GM19035 (cell line): ENCODE measurements around the gene TSPAN15.
"Not testable (repeated sequence)": the region's sequence is repeated elsewhere in the genome, so short reads cannot be mapped to it uniquely, and the experiment has no call there.

Experiments used
- ATAC-seq: cut with Tn5 transposase; IDR thresholded peaks from one replicate; pipeline ENCODE4 v1.9.1; 2021; ENCODE audit not compliant: unreplicated experiment

TSPAN15 gene

GRCh38 chr10:69483963-69484362 is 32.7 kb downstream of the TSPAN15 start:
- no peak for ATAC-seq

GRCh38 chr10:69484736-69485135 is 33.5 kb downstream of the TSPAN15 start:
- ATAC-seq, result no peak

- ATAC-seq, result no peak
Measured at GRCh38 chr10:69486922-69487730, 35.9 kb downstream of the TSPAN15 start.

- ATAC-seq, result not testable (repeated sequence)
Measured at GRCh38 chr10:69488149-69488844, 37.0 kb downstream of the TSPAN15 start.

- not testable (repeated sequence) for ATAC-seq
Measured at GRCh38 chr10:69488856-69489255, 37.6 kb downstream of the TSPAN15 start.

GRCh38 chr10:69489506-69490090 is 38.3 kb downstream of the TSPAN15 start:
- no peak for ATAC-seq

GRCh38 chr10:69490876-69491275 is 39.6 kb downstream of the TSPAN15 start:
- no peak for ATAC-seq

GRCh38 chr10:69491611-69492010 is 40.3 kb downstream of the TSPAN15 start:
- no peak for ATAC-seq

GRCh38 chr10:69492091-69492745 is 41.0 kb downstream of the TSPAN15 start:
- ATAC-seq, result no peak

GRCh38 chr10:69492746-69493462 is 41.6 kb downstream of the TSPAN15 start:
- no peak for ATAC-seq

- no peak for ATAC-seq
Measured at GRCh38 chr10:69494626-69495558, 43.6 kb downstream of the TSPAN15 start.

- no peak for ATAC-seq
Measured at GRCh38 chr10:69495666-69496065, 44.4 kb downstream of the TSPAN15 start.

GRCh38 chr10:69496352-69497230 is 45.3 kb downstream of the TSPAN15 start:
- ATAC-seq, result no peak

- ATAC-seq, result no peak
Measured at GRCh38 chr10:69497231-69497561, 45.9 kb downstream of the TSPAN15 start.

GRCh38 chr10:69497611-69498390 is 46.5 kb downstream of the TSPAN15 start:
- no peak for ATAC-seq

GRCh38 chr10:69498711-69499471 is 47.6 kb downstream of the TSPAN15 start:
- ATAC-seq, result no peak
